GM23248 (cell line): ENCODE measurements around the gene RBM34. TPM values are rescaled to one million over a fixed set of nuclear protein-coding genes. Genes with fewer than 3 reads are reported as not detected.

Source experiments
- DNase-seq: peaks from one replicate; pipeline ENCODE4 v3.0.0-alpha.2; 2015
- H2AFZ ChIP-seq: fragments of 200-600 bp; sonication (generic); 2 replicates; pipeline ENCODE4 v1.6.1; 2016; ENCODE audit warnings: antibody characterized with exemption
- H3F3A ChIP-seq: fragments of 200-600 bp; sonication (generic); 2 replicates; pipeline ENCODE4 v1.6.1; 2016; ENCODE audit warnings: mild to moderate bottlenecking, antibody characterized with exemption, mixed run types; ENCODE audit not compliant: insufficient read depth
- H3K27ac ChIP-seq: fragments of 200-600 bp; sonication (generic); 2 replicates; pipeline ENCODE4 v1.5.1; 2016; ENCODE audit warnings: mild to moderate bottlenecking
- H3K27me3 ChIP-seq: fragments of 200-600 bp; sonication (generic); replicated peaks from 2 replicates; pipeline ENCODE4 v1.6.1; 2016; ENCODE audit warnings: mild to moderate bottlenecking; ENCODE audit not compliant: insufficient read depth
- H3K36me3 ChIP-seq: fragments of 200-600 bp; sonication (generic); 2 replicates; pipeline ENCODE4 v1.6.1; 2016; ENCODE audit warnings: low read depth, mild to moderate bottlenecking
- H3K4me1 ChIP-seq: fragments of 200-600 bp; sonication (generic); 2 replicates; pipeline ENCODE4 v1.6.1; 2016; ENCODE audit warnings: mild to moderate bottlenecking; ENCODE audit not compliant: insufficient read depth
- H3K4me2 ChIP-seq: fragments of 200-600 bp; sonication (generic); one replicate; pipeline ENCODE4 v1.6.1; 2016; ENCODE audit warnings: mild to moderate bottlenecking; ENCODE audit not compliant: unreplicated experiment
- H3K4me3 ChIP-seq: fragments of 200-600 bp; sonication (generic); 2 replicates; pipeline ENCODE4 v1.5.1; 2016; ENCODE audit warnings: mild to moderate bottlenecking
- H3K79me2 ChIP-seq: fragments of 200-600 bp; sonication (generic); 2 replicates; pipeline ENCODE4 v1.6.1; 2016; ENCODE audit warnings: mild to moderate bottlenecking; ENCODE audit not compliant: insufficient read depth
- H3K9ac ChIP-seq: fragments of 200-600 bp; sonication (generic); 2 replicates; pipeline ENCODE4 v1.6.1; 2016; ENCODE audit warnings: mild to moderate bottlenecking
- H3K9me2 ChIP-seq: fragments of 200-600 bp; sonication (generic); 2 replicates; pipeline ENCODE4 v1.6.1; 2016; ENCODE audit warnings: mixed run types, mild to moderate bottlenecking, moderate library complexity; ENCODE audit not compliant: insufficient read depth
- H3K9me3 ChIP-seq: fragments of 200-600 bp; sonication (generic); one replicate; pipeline ENCODE4 v1.6.1; 2017; ENCODE audit warnings: low read depth
- H4K20me1 ChIP-seq: fragments of 200-600 bp; sonication (generic); 2 replicates; pipeline ENCODE4 v1.6.0; 2016; ENCODE audit not compliant: insufficient read depth
- EZH2 ChIP-seq: fragments of 200-600 bp; sonication (generic); IDR thresholded peaks from 2 replicates; pipeline ENCODE4 v1.6.1; 2018; ENCODE audit warnings: antibody characterized with exemption, mild to moderate bottlenecking; ENCODE audit not compliant: insufficient read depth, poor library complexity, severe bottlenecking
- EZH2phosphoT487 ChIP-seq: fragments of 200-600 bp; sonication (generic); IDR thresholded peaks from 2 replicates; pipeline ENCODE4 v1.6.1; 2018; ENCODE audit warnings: antibody characterized with exemption, moderate library complexity, mild to moderate bottlenecking, low read depth; ENCODE audit not compliant: insufficient read depth
- WGBS, 2 experiments: methylation state at CpG; one replicate each; pipeline ENCODE4 v1.1.6; 2015 to 2017; ENCODE audit warnings: low lambda C conversion rate in 2 of 2, low coverage in 1 of 2; ENCODE audit errors: missing lambda C conversion rate in 2 of 2; 5-methylcytosine and 5-hydroxymethylcytosine counted together
- in situ Hi-C: fragments of 300-500 bp; cut with MboI; formaldehyde crosslinking; loops from 2 replicates; pipeline ENCODE4 v1.15.0; 2020
- polyA plus RNA-seq: library from polyadenylated mRNA; unstranded; fragments of >200 nt; fragmentation: Nextera tagmentation; extraction: Ambion mirVana; gene quantifications from 2 replicates; pipeline ENCODE4 v1.2.1, GENCODE V29; 2016
- total RNA-seq: library from RNA; depleted of rRNA; stranded (reverse); fragments of >200 nt; shearing (Covaris generic); gene quantifications from 2 replicates; pipeline ENCODE4 v1.2.3, GENCODE V29; 2014

RBM34 gene
- total and polyA plus RNA-seq, 2 experiments from 2014 or later = 53.6 to 79.3 TPM

DNA sequence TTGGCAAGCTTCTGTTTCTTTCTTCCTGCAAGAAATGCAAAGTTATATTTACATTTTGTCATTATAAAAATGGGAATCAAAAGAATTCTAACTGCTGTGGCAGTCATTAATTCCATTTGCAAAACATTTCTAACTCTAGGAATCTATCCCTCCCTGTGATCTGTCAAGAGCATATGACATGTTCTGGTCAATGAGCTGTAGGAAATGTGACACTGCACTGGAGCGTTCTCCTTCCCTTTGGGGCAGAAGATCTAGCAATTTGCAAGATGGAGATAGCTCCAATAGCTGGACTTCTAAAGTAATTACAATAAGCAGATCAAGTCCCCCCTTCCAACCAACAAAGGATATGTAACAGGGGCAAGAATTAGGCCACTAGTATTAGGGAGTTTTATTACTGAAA lies 38.7 kb downstream of the RBM34 start:
- Histone ChIP-seq H3K9me2 (no peaks in the 10 kb centered on the region), H3F3A (0 out of 2 replicates have a peak, but pooled peaks cover 7% of the 10 kb centered on the region), H3K9ac (peak overlapping the region; percentile 14; the same call in 1 of the 2 replicates), H3K4me2 (no peak overlapping the region), H3K36me3 (peaks cover 44% of the 10 kb centered on the region), H2AFZ (no peak overlapping the region), H3K79me2 (peaks cover 100% of the 10 kb centered on the region), H4K20me1 (peaks cover 20% of the 10 kb centered on the region; the same call in 1 of the 2 replicates), H3K27me3 (no peaks in the 10 kb centered on the region), H3K4me3 (no peak overlapping the region), H3K4me1 (peaks cover 33% of the 10 kb centered on the region; the same call in 1 of the 2 replicates), H3K27ac (no peak overlapping the region), H3K9me3 (no peaks in the 10 kb centered on the region)
- in situ Hi-C loops = loop anchor here (25.0 kb wide), 1 partner anchor 1010 kb away; no protein-coding TSS in a partner anchor
- 57 to 59% methylated on average over 1 of the region's 1 CpG for WGBS, 2 experiments
- TF ChIP-seq EZH2phosphoT487 = no peak
- peak; percentile 7 for DNase-seq

DNA sequence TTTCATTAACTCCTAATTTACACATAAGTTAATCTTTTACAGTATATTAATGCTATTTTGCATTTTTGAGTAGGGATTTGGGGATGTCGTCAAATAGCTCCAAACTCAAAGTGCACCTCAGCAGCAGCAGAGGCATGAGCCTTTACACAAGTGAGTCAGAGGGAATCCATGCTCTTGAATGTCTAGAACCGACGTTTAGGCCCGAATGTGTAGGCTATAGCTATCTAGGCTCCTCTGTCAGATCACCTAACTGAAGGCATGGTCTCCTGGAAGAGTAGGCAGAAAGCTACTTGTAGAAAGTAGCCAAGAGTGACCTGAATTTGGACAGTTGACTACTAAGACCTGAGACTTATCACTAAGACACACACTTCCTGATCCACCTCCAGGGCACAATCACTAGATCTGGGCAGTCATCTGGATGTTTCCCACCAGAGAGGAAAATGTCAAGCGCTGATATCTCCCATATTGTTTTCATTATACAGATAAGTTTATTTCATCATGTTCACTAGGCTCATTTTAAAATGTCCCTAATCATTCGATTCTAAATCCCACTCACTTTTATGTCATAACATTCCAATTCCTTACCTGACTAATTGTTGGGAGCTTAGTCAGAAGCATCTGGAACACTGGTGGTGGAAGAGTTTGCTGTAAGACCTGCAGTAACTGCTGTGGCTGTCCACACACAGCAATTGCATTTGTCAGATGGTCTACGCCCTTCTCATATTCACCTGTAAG lies 47.7 kb downstream of the RBM34 start:
- Histone ChIP-seq H3K9ac (no peak overlapping the region), H3K36me3 (peaks cover 66% of the 10 kb centered on the region), H3F3A (peaks cover 27% of the 10 kb centered on the region), H4K20me1 (no peaks in the 10 kb centered on the region), H2AFZ (no peak overlapping the region), H3K9me3 (no peaks in the 10 kb centered on the region), H3K4me2 (no peak overlapping the region), H3K79me2 (peaks cover 80% of the 10 kb centered on the region), H3K4me3 (no peak overlapping the region), H3K4me1 (peaks cover 17% of the 10 kb centered on the region), H3K9me2 (no peaks in the 10 kb centered on the region), H3K27ac (peak overlapping the region; percentile 31; the same call in 1 of the 2 replicates), H3K27me3 (no peaks in the 10 kb centered on the region)
- DNase-seq = no peak
- TF ChIP-seq EZH2 = no peak
- no peak for TF ChIP-seq EZH2phosphoT487
- WGBS, 2 experiments = 65 to 68% methylated on average over 7 of the region's 7 CpGs
- in situ Hi-C loops = loop anchor here (25.0 kb wide), 1 partner anchor 1001 kb away; no protein-coding TSS in a partner anchor

GRCh38 chr1:235112297-235113182 lies 48.5 kb downstream of the RBM34 start:
- TF ChIP-seq EZH2phosphoT487 (no peak), EZH2 (no peak)
- Histone ChIP-seq H3K36me3 (peaks cover 59% of the 10 kb centered on the region), H3K79me2 (peaks cover 72% of the 10 kb centered on the region), H3K27me3 (no peaks in the 10 kb centered on the region), H3K4me1 (peaks cover 17% of the 10 kb centered on the region), H3K4me3 (no peak overlapping the region), H3K4me2 (no peak overlapping the region), H3F3A (peaks cover 28% of the 10 kb centered on the region), H3K9ac (no peak overlapping the region), H3K9me2 (no peaks in the 10 kb centered on the region), H4K20me1 (no peaks in the 10 kb centered on the region), H3K27ac (peak overlapping the region; percentile 31; the same call in 1 of the 2 replicates), H3K9me3 (no peaks in the 10 kb centered on the region), H2AFZ (no peak overlapping the region)
- DNase-seq = no peak
- WGBS, 2 experiments = 54 to 55% methylated on average over 6 of the region's 6 CpGs
- in situ Hi-C loops = loop anchor here (25.0 kb wide), 1 partner anchor 1000 kb away; no protein-coding TSS in a partner anchor

DNA sequence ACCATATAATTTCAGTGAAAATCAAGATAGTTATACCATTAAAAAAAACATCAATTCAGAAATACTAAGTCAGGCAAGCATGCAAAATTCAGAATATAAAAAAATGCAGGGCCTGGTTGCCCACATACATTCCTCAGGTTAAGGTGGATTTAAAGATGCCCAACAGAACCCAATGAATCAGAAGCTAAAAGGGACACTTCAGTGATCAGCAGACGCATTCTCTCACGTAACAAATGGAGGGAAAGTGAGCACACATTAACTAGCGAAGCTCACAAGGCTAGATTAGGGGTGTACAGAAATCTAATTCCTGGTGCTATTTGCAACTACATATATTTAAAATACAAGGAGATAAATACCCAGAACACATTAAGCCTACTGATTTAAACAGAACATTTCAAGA lies 49.9 kb downstream of the RBM34 start:
- Histone ChIP-seq H3K27me3 (no peaks in the 10 kb centered on the region), H3K9me3 (no peaks in the 10 kb centered on the region), H3K9me2 (no peaks in the 10 kb centered on the region), H2AFZ (no peak overlapping the region), H3K27ac (no peak overlapping the region), H3F3A (peaks cover 42% of the 10 kb centered on the region), H3K36me3 (peaks cover 56% of the 10 kb centered on the region), H3K9ac (no peak overlapping the region), H3K4me3 (no peak overlapping the region), H3K4me1 (peaks cover 20% of the 10 kb centered on the region), H3K79me2 (peaks cover 59% of the 10 kb centered on the region), H4K20me1 (no peaks in the 10 kb centered on the region), H3K4me2 (no peak overlapping the region)
- 94 to 100% methylated on average over 3 of the region's 3 CpGs for WGBS, 2 experiments
- DNase-seq = no peak
- in situ Hi-C loops = loop anchor here (25.0 kb wide), 1 partner anchor 999 kb away; no protein-coding TSS in a partner anchor
- TF ChIP-seq EZH2phosphoT487 (no peak), EZH2 (no peak)
